ENCODE measurements around the gene CCDC146.
"Not testable (repeated sequence)": the region's sequence is repeated elsewhere in the genome, so short reads cannot be mapped to it uniquely, and the experiment has no call there.

DNA sequence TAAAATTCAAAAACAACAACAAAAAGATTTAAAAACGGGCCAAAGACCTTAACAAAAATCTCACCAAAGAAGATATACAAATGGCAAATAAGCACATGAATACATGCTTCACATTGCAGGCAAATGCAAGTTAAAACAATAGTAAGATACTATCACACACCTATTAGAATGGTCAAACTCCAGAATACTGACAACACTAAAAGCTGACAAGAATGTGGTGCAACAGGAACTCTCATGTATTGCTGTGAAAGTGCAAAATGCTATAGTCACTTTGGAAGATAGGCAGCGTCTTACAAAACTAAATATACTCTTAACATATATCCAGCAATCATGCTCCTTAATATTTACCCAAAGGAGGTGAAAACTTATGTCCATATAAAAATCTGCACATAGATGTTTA lies 16.3 kb downstream of the CCDC146 start:
- not testable (repeated sequence) for TF ChIP-seq EP300, POLR2A (IDR thresholded peaks at IDR 0.05)
- TF ChIP-seq, protein P1, sequence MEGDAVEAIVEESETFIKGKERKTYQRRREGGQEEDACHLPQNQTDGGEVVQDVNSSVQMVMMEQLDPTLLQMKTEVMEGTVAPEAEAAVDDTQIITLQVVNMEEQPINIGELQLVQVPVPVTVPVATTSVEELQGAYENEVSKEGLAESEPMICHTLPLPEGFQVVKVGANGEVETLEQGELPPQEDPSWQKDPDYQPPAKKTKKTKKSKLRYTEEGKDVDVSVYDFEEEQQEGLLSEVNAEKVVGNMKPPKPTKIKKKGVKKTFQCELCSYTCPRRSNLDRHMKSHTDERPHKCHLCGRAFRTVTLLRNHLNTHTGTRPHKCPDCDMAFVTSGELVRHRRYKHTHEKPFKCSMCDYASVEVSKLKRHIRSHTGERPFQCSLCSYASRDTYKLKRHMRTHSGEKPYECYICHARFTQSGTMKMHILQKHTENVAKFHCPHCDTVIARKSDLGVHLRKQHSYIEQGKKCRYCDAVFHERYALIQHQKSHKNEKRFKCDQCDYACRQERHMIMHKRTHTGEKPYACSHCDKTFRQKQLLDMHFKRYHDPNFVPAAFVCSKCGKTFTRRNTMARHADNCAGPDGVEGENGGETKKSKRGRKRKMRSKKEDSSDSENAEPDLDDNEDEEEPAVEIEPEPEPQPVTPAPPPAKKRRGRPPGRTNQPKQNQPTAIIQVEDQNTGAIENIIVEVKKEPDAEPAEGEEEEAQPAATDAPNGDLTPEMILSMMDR (IDR thresholded peaks at IDR 0.05), result not testable (repeated sequence)
